Uterus (tissue), 2 donors: ENCODE measurements around the gene CDT1.

Experiments used
- POLR2A ChIP-seq, 2 donors: fragments of 450-650 bp; IDR thresholded peaks; one replicate each; pipeline ENCODE4 v1.6.1; 2016; ENCODE audit warnings: antibody characterized with exemption in 2 of 2, mild to moderate bottlenecking in 1 of 2, moderate library complexity in 1 of 2
- TF ChIP-seq, protein P1 (sequence below), 4 experiments: fragments of 200-600 bp in 2 of 4; fragments of 450-650 bp in 2 of 4; sonication (generic) in 2 of 4; IDR thresholded peaks; one replicate each; pipeline ENCODE4 v1.5.1; 2016 to 2019; ENCODE audit warnings: antibody characterized with exemption in 4 of 4, mild to moderate bottlenecking in 2 of 4, moderate library complexity in 1 of 4

DNA sequence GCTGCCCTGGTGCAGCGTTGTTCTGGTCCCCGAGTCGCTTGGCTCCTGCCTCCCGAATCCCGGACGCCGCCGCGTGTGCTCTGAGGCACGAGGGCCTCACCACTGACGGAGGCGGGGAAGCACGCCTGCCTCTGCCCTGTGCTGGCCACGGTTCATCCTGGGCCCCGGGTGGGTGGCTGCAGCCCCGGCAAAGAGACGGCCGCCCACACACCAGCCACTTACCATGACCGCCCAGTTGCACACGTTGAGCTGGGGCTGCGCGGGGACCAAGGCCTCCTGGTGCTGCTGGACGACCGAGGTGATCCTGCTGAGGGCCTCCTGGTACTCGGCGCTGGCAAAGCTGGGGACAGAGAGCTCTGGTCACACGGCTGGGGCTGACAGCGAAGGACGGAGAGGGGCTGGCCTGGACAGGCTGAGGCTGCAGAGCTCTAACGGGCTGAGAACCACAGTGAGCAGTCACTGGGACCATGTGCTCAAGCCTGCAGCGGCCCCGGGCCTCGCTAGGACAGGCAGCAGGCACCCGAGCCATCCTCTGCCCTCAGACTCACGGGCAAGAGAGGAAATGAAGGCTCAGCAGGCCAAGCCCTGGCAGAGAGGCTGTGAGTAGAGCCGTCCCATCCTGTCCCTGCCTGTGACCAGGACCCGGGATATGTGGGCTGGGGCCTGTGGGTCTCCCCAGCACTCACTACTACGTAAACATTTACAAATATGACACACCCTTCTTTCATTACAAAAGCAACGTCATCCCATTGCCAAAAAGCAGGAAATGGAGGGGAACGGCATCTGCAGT, 14.4 kb downstream of the CDT1 start:
- TF ChIP-seq POLR2A (IDR thresholded peaks at IDR 0.05) = no peak
- TF ChIP-seq, protein P1, sequence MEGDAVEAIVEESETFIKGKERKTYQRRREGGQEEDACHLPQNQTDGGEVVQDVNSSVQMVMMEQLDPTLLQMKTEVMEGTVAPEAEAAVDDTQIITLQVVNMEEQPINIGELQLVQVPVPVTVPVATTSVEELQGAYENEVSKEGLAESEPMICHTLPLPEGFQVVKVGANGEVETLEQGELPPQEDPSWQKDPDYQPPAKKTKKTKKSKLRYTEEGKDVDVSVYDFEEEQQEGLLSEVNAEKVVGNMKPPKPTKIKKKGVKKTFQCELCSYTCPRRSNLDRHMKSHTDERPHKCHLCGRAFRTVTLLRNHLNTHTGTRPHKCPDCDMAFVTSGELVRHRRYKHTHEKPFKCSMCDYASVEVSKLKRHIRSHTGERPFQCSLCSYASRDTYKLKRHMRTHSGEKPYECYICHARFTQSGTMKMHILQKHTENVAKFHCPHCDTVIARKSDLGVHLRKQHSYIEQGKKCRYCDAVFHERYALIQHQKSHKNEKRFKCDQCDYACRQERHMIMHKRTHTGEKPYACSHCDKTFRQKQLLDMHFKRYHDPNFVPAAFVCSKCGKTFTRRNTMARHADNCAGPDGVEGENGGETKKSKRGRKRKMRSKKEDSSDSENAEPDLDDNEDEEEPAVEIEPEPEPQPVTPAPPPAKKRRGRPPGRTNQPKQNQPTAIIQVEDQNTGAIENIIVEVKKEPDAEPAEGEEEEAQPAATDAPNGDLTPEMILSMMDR (IDR thresholded peaks at IDR 0.05) = no peak
